ENCODE results near the gene CROCC2.

DNA sequence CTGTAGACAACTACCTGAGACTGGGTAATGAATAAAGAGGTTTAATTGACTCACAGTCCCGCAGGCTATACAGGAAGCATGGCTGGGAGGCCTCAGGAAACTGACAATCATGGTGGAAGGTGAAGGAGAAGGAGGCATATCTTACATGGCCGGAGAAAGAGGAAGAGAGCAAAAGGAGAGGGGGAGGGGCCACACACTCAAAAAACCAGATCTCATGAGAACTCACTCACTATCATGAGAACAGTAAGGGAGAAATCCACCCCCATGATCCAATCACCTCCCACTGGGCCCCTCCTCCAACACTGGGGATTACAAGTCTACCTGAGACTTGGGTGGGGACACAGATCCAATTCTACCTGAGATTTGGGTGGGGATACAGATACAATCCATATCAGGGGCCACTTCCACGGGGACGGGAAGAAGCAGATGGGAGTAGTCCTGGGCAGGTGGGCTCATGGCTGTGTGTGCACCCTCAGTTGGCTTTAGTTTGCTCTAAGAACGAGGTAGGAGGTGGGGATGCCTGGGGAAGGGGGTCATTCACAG is 20.0 kb upstream of the CROCC2 start:
- no peak for TF ChIP-seq JUN (CRISPR knock-in tag; IDR thresholded peaks at IDR 0.05)
- TF ChIP-seq ZNF296 (CRISPR knock-in tag; conservative IDR thresholded peaks at IDR 0.05): no peak
- TF ChIP-seq HDAC1 (CRISPR knock-in tag; IDR thresholded peaks at IDR 0.05): no peak

Measured in HepG2 (cell line).